Sciatic nerve (tissue), 2 donors: ENCODE results near the gene GALNT4. TPM values are rescaled to one million over a fixed set of nuclear protein-coding genes. Genes with fewer than 3 reads are reported as not detected.
A peak's percentile ranks its signal among the peaks of the same experiment; 100 is the strongest.

Experiments used
- ATAC-seq: fragments of 200-7000 bp; cut with Tn5 transposase; one replicate; pipeline ENCODE4 v1.9.1; 2020; ENCODE audit warnings: mild to moderate bottlenecking, moderate library complexity
- DNase-seq: peaks from one replicate; pipeline ENCODE4 v3.0.0-alpha.2; 2020; ENCODE audit warnings: low spot score
- intact Hi-C: fragments of 100-400 bp; cut with DNase I; formaldehyde crosslinking; loops from one replicate; pipeline ENCODE4 v1.14.2; 2022
- total RNA-seq: library from RNA; stranded (reverse); fragmentation: NEBNext Ultra II Directional; extraction: Animal tissue kit (Norgen Biotek cat#: 25700); gene quantifications from one replicate; pipeline ENCODE4 v1.2.1, GENCODE V29; 2021
- donor health status: DM: no; HTN: no; CAD: no.
- donor health status: DM: no; HTN: no; CAD: no.

Gene GALNT4
- total RNA-seq, 1 donor from 2014 or later = 5.7 TPM

GRCh38 chr12:89504560-89505346 lies 19.8 kb downstream of the GALNT4 start:
- ATAC-seq (no peak), DNase-seq (no peak)
- intact Hi-C loops = no loop called here

GRCh38 chr12:89501793-89502192 lies 22.8 kb downstream of the GALNT4 start:
- ATAC-seq = no peak
- intact Hi-C loops = no loop called here
- DNase-seq = no peak

- DNase-seq = no peak
- ATAC-seq = no peak
- intact Hi-C loops = no loop called here
Measured at GRCh38 chr12:89499857-89500256, 24.7 kb downstream of the GALNT4 start.

GRCh38 chr12:89497467-89497866 lies 27.1 kb downstream of the GALNT4 start:
- no peak for DNase-seq
- peak; percentile 84 for ATAC-seq
- intact Hi-C loops = no loop called here

- peak; percentile 71 for ATAC-seq
- no peak for DNase-seq
- intact Hi-C loops = no loop called here
Measured at GRCh38 chr12:89497005-89497404, 27.6 kb downstream of the GALNT4 start.

GRCh38 chr12:89494411-89495231 lies 30.0 kb downstream of the GALNT4 start:
- DNase-seq (no peak), ATAC-seq (no peak)
- intact Hi-C loops = no loop called here

- intact Hi-C loops = no loop called here
- no peak for ATAC-seq
- no peak for DNase-seq
Measured at GRCh38 chr12:89493670-89494302, 30.8 kb downstream of the GALNT4 start.

- intact Hi-C loops = no loop called here
- ATAC-seq (no peak), DNase-seq (no peak)
Measured at GRCh38 chr12:89492883-89493282, 31.7 kb downstream of the GALNT4 start.

GRCh38 chr12:89490922-89491321 lies 33.7 kb downstream of the GALNT4 start:
- ATAC-seq = no peak
- intact Hi-C loops = no loop called here
- DNase-seq = no peak

GRCh38 chr12:89486264-89486663 lies 38.3 kb downstream of the GALNT4 start:
- intact Hi-C loops = no loop called here
- ATAC-seq = no peak
- DNase-seq = no peak

GRCh38 chr12:89484470-89484869 lies 40.1 kb downstream of the GALNT4 start:
- DNase-seq (no peak), ATAC-seq (no peak)
- intact Hi-C loops = no loop called here

GRCh38 chr12:89481213-89481914 lies 43.2 kb downstream of the GALNT4 start:
- ATAC-seq = no peak

GRCh38 chr12:89479982-89480381 lies 44.6 kb downstream of the GALNT4 start:
- ATAC-seq (no peak), DNase-seq (no peak)
- intact Hi-C loops = no loop called here

More at GRCh38 chr12:89481213-89481914, 43.2 kb downstream of the GALNT4 start:
- intact Hi-C loops = no loop called here
- DNase-seq = no peak

GRCh38 chr12:89477633-89478279 lies 46.8 kb downstream of the GALNT4 start:
- intact Hi-C loops = no loop called here
- no peak for DNase-seq
- ATAC-seq = no peak

- DNase-seq (no peak), ATAC-seq (no peak)
- intact Hi-C loops = no loop called here
Measured at GRCh38 chr12:89476904-89477595, 47.5 kb downstream of the GALNT4 start.

GRCh38 chr12:89476232-89476631 lies 48.4 kb downstream of the GALNT4 start:
- intact Hi-C loops = no loop called here
- ATAC-seq (no peak), DNase-seq (no peak)

GRCh38 chr12:89475203-89475990 lies 49.2 kb downstream of the GALNT4 start:
- DNase-seq (no peak), ATAC-seq (no peak)
- intact Hi-C loops = no loop called here
